ENCODE results near the gene ALG10.
"Not testable (repeated sequence)": the region's sequence is repeated elsewhere in the genome, so short reads cannot be mapped to it uniquely, and the experiment has no call there.

ALG10 gene

GRCh38 chr12:33988913-33989312 is 33.4 kb upstream of the ALG10 start:
- no peaks in the 10 kb centered on the region for H3K79me1 ChIP-seq (ENCODE audit: low read depth, low read length)

GRCh38 chr12:33994857-33995808 is 27.2 kb upstream of the ALG10 start:
- H3K27ac ChIP-seq (replicated peaks; ENCODE audit: low read length) = no peak overlapping the region
- no peak for DNase-seq (ENCODE audit: low spot score)
- no peaks in the 10 kb centered on the region for H3K36me3 ChIP-seq (replicated peaks in 1 of 2; ENCODE audit: control insufficient read depth in 2 of 2, insufficient read depth in 2 of 2, low read length in 2 of 2)
- H3K4me1 ChIP-seq (ENCODE audit: control insufficient read depth in 2 of 2, insufficient read depth in 1 of 2, low read depth in 1 of 2, low read length in 2 of 2) = no peaks in the 10 kb centered on the region
- no peak overlapping the region for H2AFZ ChIP-seq (ENCODE audit: low read length)
- H2BK120ac ChIP-seq (ENCODE audit: low read depth, low read length) = no peak overlapping the region
- no peak overlapping the region for H3K9ac ChIP-seq (ENCODE audit: low read depth, low read length, poor library complexity)
- H3K4ac ChIP-seq (ENCODE audit: low read length) = no peak overlapping the region
- no peak overlapping the region for H4K91ac ChIP-seq (ENCODE audit: low read depth, low read length, poor library complexity)
- H3K79me1 ChIP-seq (ENCODE audit: low read depth, low read length) = no peaks in the 10 kb centered on the region
- no CpG with 5 or more reads among the region's 4 CpGs for WGBS, 2 donors (ENCODE audit: extremely low coverage in 2 of 2, insufficient read length in 2 of 2, insufficient replicate concordance in 1 of 2)
- no peak overlapping the region for H3K23ac ChIP-seq (ENCODE audit: low read depth, low read length, poor library complexity)
- no peak overlapping the region for H4K8ac ChIP-seq (ENCODE audit: low read depth, low read length)
- no peak overlapping the region for H2BK15ac ChIP-seq (ENCODE audit: low read length)
- no peaks in the 10 kb centered on the region for H3K27me3 ChIP-seq (ENCODE audit: control insufficient read depth in 3 of 3, insufficient read depth in 3 of 3, low read depth in 1 of 3, low read length in 3 of 3)
- H2BK12ac ChIP-seq (ENCODE audit: low read length) = no peak overlapping the region
- H3K18ac ChIP-seq (ENCODE audit: low read length) = no peak overlapping the region
- H2AK5ac ChIP-seq (ENCODE audit: low read depth, low read length) = no peak overlapping the region
- H2BK5ac ChIP-seq (ENCODE audit: low read length) = no peak overlapping the region
- no peaks in the 10 kb centered on the region for H3K9me3 ChIP-seq (replicated peaks in 1 of 2; ENCODE audit: control insufficient read depth in 2 of 2, insufficient read depth in 1 of 2, low read depth in 1 of 2, low read length in 2 of 2)
- H3K14ac ChIP-seq (ENCODE audit: low read length) = no peak overlapping the region
- H3K4me3 ChIP-seq (ENCODE audit: low read length in 2 of 2) = no peak overlapping the region
- H3K4me2 ChIP-seq (ENCODE audit: insufficient read depth, low read length, poor library complexity, severe bottlenecking) = no peak overlapping the region

More at GRCh38 chr12:33988913-33989312, 33.4 kb upstream of the ALG10 start:
- no peak overlapping the region for H3K4me2 ChIP-seq (ENCODE audit: insufficient read depth, low read length, poor library complexity, severe bottlenecking)
- no peak overlapping the region for H3K4me3 ChIP-seq (ENCODE audit: low read length in 2 of 2)
- H3K18ac ChIP-seq (ENCODE audit: low read length) = no peak overlapping the region
- H3K27ac ChIP-seq (replicated peaks; ENCODE audit: low read length) = no peak overlapping the region
- no peak overlapping the region for H3K14ac ChIP-seq (ENCODE audit: low read length)
- H2AK5ac ChIP-seq (ENCODE audit: low read depth, low read length) = no peak overlapping the region
- H2AFZ ChIP-seq (ENCODE audit: low read length) = no peak overlapping the region
- no peak overlapping the region for H2BK12ac ChIP-seq (ENCODE audit: low read length)
- no peak overlapping the region for H4K8ac ChIP-seq (ENCODE audit: low read depth, low read length)
- H3K4ac ChIP-seq (ENCODE audit: low read length) = no peak overlapping the region
- peak; percentile 1 for DNase-seq (ENCODE audit: low spot score)
- H4K91ac ChIP-seq (ENCODE audit: low read depth, low read length, poor library complexity) = no peak overlapping the region
- H3K9ac ChIP-seq (ENCODE audit: low read depth, low read length, poor library complexity) = no peak overlapping the region
- WGBS, 2 donors (ENCODE audit: extremely low coverage in 2 of 2, insufficient read length in 2 of 2, insufficient replicate concordance in 1 of 2) = no CpG with 5 or more reads among the region's 3 CpGs
- no peaks in the 10 kb centered on the region for H3K36me3 ChIP-seq (replicated peaks in 1 of 2; ENCODE audit: control insufficient read depth in 2 of 2, insufficient read depth in 2 of 2, low read length in 2 of 2)
- no peaks in the 10 kb centered on the region for H3K27me3 ChIP-seq (ENCODE audit: control insufficient read depth in 3 of 3, insufficient read depth in 3 of 3, low read depth in 1 of 3, low read length in 3 of 3)
- no peak overlapping the region for H2BK15ac ChIP-seq (ENCODE audit: low read length)
- H3K9me3 ChIP-seq (replicated peaks in 1 of 2; ENCODE audit: control insufficient read depth in 2 of 2, insufficient read depth in 1 of 2, low read depth in 1 of 2, low read length in 2 of 2) = no peaks in the 10 kb centered on the region
- H3K4me1 ChIP-seq (ENCODE audit: control insufficient read depth in 2 of 2, insufficient read depth in 1 of 2, low read depth in 1 of 2, low read length in 2 of 2) = no peaks in the 10 kb centered on the region
- H3K23ac ChIP-seq (ENCODE audit: low read depth, low read length, poor library complexity) = no peak overlapping the region
- no peak overlapping the region for H2BK120ac ChIP-seq (ENCODE audit: low read depth, low read length)
- no peak overlapping the region for H2BK5ac ChIP-seq (ENCODE audit: low read length)

GRCh38 chr12:34008835-34009234 is 13.5 kb upstream of the ALG10 start:
- not testable (repeated sequence) for H2AFZ ChIP-seq (ENCODE audit: low read length); DNase-seq (ENCODE audit: low spot score); H3K27ac ChIP-seq (replicated peaks; ENCODE audit: low read length); H3K18ac ChIP-seq (ENCODE audit: low read length); H2BK120ac ChIP-seq (ENCODE audit: low read depth, low read length); H2BK15ac ChIP-seq (ENCODE audit: low read length); H3K27me3 ChIP-seq (ENCODE audit: control insufficient read depth in 3 of 3, insufficient read depth in 3 of 3, low read depth in 1 of 3, low read length in 3 of 3); H3K4me3 ChIP-seq (ENCODE audit: low read length in 2 of 2); H3K9ac ChIP-seq (ENCODE audit: low read depth, low read length, poor library complexity); H3K4ac ChIP-seq (ENCODE audit: low read length); H2AK5ac ChIP-seq (ENCODE audit: low read depth, low read length); H3K9me3 ChIP-seq (replicated peaks in 1 of 2; ENCODE audit: control insufficient read depth in 2 of 2, insufficient read depth in 1 of 2, low read depth in 1 of 2, low read length in 2 of 2); H2BK12ac ChIP-seq (ENCODE audit: low read length); H2BK5ac ChIP-seq (ENCODE audit: low read length); H4K91ac ChIP-seq (ENCODE audit: low read depth, low read length, poor library complexity); H3K4me2 ChIP-seq (ENCODE audit: insufficient read depth, low read length, poor library complexity, severe bottlenecking); H4K8ac ChIP-seq (ENCODE audit: low read depth, low read length); H3K4me1 ChIP-seq (ENCODE audit: control insufficient read depth in 2 of 2, insufficient read depth in 1 of 2, low read depth in 1 of 2, low read length in 2 of 2); H3K23ac ChIP-seq (ENCODE audit: low read depth, low read length, poor library complexity); H3K14ac ChIP-seq (ENCODE audit: low read length); H3K79me1 ChIP-seq (ENCODE audit: low read depth, low read length); H3K36me3 ChIP-seq (replicated peaks in 1 of 2; ENCODE audit: control insufficient read depth in 2 of 2, insufficient read depth in 2 of 2, low read length in 2 of 2)

GRCh38 chr12:34016361-34016760 is 5.9 kb upstream of the ALG10 start:
- Histone ChIP-seq H2BK15ac (ENCODE audit: low read length) (no peak overlapping the region), H3K9ac (ENCODE audit: low read depth, low read length, poor library complexity) (no peak overlapping the region), H2BK120ac (ENCODE audit: low read depth, low read length) (no peak overlapping the region), H3K18ac (ENCODE audit: low read length) (no peak overlapping the region), H3K27me3 (ENCODE audit: control insufficient read depth in 3 of 3, insufficient read depth in 3 of 3, low read depth in 1 of 3, low read length in 3 of 3) (no peaks in the 10 kb centered on the region), H3K79me1 (ENCODE audit: low read depth, low read length) (no peaks in the 10 kb centered on the region), H3K36me3 (replicated peaks in 1 of 2; ENCODE audit: control insufficient read depth in 2 of 2, insufficient read depth in 2 of 2, low read length in 2 of 2) (no peaks in the 10 kb centered on the region), H2AFZ (ENCODE audit: low read length) (no peak overlapping the region), H3K4ac (ENCODE audit: low read length) (no peak overlapping the region), H3K9me3 (replicated peaks in 1 of 2; ENCODE audit: control insufficient read depth in 2 of 2, insufficient read depth in 1 of 2, low read depth in 1 of 2, low read length in 2 of 2) (no peaks in the 10 kb centered on the region), H3K4me2 (ENCODE audit: insufficient read depth, low read length, poor library complexity, severe bottlenecking) (no peak overlapping the region), H4K8ac (ENCODE audit: low read depth, low read length) (no peak overlapping the region), H2BK12ac (ENCODE audit: low read length) (no peak overlapping the region), H3K4me1 (ENCODE audit: control insufficient read depth in 2 of 2, insufficient read depth in 1 of 2, low read depth in 1 of 2, low read length in 2 of 2) (no peaks in the 10 kb centered on the region), H4K91ac (ENCODE audit: low read depth, low read length, poor library complexity) (no peak overlapping the region), H2BK5ac (ENCODE audit: low read length) (no peak overlapping the region), H3K14ac (ENCODE audit: low read length) (no peak overlapping the region), H3K23ac (ENCODE audit: low read depth, low read length, poor library complexity) (no peak overlapping the region), H3K4me3 (ENCODE audit: low read length in 2 of 2) (no peak overlapping the region), H3K27ac (replicated peaks; ENCODE audit: low read length) (no peak overlapping the region), H2AK5ac (ENCODE audit: low read depth, low read length) (no peak overlapping the region)
- no peak for DNase-seq (ENCODE audit: low spot score)
- WGBS, 2 donors (ENCODE audit: extremely low coverage in 2 of 2, insufficient read length in 2 of 2, insufficient replicate concordance in 1 of 2) = no CpG with 5 or more reads among the region's 3 CpGs
